Ecto neural progenitor cell (in vitro differentiated cells): Measurements from ENCODE around the gene SP100.
"Not testable (repeated sequence)": the region's sequence is repeated elsewhere in the genome, so short reads cannot be mapped to it uniquely, and the experiment has no call there.

Source experiments
- DNase-seq: peaks from one replicate; pipeline ENCODE4 v3.0.0-alpha.2; 2018; ENCODE audit warnings: low spot score

SP100 gene

DNA sequence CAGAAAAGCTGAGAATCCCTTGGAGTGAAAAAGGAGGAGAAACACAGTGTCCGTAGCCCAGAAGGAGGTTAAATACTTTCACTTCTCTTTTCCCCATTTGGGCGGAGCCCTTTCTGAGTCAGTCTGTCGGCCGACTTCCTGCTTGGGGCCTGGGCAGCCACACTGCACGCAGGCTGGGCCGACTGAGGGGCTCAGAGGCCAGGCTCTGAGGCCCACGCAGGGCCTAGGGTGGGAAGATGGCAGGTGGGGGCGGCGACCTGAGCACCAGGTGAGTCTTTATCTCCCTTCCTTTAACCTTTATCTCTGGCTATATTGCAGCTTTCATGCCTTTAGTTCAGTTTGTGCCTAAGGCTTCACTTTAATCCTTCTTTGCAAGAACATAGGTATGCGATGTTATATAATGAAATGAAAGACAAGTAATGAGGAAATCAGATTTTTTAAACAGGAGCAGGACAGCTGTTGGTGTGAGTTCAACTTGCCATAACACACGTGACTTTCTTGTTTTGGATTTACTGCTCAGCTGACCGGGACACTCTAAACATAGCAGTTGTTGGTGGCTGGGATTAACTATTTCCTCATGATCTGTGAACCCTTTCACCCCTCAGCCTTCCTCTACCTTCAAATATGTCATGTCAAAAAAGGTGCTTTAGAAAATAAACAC lies at the start of gene SP100:
TSS of gene SP100 (plus strand) at position 141 of the 661 bp plus-strand sequence. CDS start at position 237, 96 bp downstream.
- no peak for DNase-seq

DNA sequence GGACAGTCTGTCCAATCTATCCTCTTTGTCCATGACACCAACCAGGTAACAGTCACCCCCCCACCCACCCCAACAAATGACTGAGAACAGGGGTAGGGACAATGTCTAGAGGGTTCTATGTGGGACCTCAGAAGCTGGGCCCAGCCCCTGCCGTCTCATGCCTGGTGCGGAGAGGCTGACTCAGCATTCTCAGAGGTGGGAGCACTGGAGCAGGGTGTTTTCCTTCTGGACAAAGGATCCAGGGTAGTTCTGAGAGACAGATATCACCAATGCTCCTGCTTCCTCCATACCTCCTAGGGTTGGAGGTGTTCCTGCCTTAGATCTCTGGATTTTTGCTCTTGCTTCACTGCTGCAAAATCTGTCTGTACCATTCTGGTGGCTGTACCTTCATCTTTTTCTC lies 33.9 kb upstream of the SP100 start:
- no peak for DNase-seq

GRCh38 chr2:230383453-230383852 lies 32.5 kb upstream of the SP100 start:
- no peak for DNase-seq

DNA sequence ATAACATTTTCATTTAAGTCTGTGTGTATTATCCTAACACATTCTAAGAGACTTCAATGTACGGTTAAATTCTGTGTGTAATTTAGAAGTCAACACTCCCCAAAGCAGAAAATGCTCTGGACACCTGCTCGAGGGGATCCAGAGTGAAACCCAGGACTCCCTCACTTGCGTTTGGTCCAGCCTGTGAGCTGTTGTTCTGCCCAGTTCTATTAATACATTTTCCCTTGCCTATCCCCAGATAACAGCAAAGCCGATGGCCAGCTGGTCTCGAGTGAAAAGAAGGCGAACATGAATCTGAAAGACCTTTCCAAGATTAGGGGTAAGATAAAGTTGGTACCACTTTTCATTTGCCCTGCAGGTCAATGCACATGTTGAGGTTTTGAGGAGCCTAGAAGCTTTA lies 31.0 kb upstream of the SP100 start:
- no peak for DNase-seq

DNA sequence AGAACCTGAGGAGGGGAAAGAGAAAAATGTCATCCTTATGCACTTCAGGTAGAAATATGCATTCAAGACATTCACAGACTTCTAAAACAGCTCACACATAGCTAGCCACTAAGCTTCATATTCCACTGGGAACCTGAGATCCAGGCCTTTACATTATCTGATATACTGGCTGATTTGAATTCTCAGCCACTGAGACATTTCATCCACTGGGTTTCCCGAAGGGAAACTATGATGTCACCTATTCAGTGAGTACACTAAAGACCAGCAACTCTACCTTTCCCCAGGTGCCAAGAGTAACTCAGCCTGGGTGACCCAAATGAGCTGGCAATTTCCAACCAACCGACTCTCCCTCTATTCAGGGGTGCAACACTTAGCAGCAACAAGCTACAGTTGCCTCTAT lies 21.7 kb upstream of the SP100 start:
- no peak for DNase-seq

DNA sequence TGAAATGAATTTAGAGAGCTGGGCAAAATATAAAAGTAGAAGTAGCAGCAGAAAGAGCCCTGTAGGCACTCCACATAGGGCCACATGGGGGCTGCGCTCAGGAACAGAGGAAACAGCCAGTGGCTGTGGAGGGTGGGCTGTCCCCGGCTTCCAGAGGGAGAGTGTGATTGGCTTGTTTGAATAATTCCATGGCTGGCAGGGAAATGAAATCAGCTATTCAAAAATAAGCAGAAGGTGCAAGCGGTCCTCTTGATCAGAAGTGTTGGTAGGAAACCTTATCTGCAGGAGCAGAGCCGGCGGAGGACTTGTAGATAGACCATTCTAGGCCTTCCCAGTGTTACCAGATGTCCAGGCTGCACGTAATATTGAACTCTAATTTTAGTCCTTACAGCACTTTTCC lies 17.3 kb upstream of the SP100 start:
- not testable (repeated sequence) for DNase-seq

DNA sequence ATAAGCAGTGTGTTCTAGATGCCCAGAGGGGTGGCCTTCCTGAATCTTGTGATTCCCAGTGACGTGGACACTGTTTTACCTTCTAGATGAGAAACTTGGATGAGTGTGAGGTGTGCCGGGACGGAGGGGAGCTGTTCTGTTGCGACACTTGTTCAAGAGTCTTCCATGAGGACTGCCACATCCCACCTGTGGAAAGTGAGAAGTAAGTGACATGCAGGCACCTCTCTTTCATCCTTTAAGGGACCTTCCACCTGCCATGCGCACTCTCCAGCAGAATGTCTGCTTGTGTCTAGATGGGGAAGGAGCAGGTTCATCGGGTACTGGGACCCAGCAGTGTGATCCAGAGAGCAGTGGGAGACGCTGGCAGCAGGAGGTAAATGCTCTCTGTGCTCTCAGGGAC lies 16.0 kb upstream of the SP100 start:
- DNase-seq: no peak

DNA sequence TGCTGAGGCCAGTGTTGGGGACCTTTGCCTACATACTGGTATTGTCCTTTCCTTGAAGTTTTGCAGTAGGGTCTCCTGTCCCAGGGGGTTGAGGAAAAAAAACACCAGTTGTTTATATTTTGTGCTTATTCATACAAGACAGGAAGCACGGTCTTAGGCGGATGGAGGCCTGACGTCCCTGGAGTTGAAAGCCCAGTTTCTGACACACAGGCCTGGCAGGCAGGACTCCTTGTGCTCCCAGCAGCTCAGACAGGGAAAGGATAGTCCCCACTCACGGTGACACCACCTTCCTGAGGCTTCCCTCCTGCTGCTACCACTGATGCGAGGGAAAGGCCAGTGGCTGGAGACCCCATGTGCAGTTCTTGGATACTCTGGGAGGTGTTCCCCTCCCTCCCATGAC lies 15.5 kb upstream of the SP100 start:
- DNase-seq: no peak

DNA sequence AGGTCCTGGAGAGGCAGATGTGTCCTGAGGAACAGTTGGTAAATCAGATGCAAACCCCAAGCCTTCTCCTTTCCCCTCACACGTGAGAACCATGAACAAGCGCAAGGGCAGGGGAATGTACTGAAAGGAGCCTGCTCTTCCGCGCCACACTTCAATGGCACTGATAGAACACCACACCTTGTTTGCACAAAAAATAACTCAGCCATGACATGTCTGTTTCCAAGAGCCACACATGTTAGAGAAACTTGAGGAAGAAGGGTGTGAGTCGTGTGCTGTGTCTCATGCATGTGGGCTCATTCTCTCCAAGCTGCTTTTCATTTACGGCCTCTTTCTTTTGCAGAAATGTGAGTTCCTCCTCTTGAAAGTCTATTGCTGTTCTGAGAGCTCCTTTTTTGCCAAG lies 15.0 kb upstream of the SP100 start:
- DNase-seq: not testable (repeated sequence)

- DNase-seq: no peak
Observed at GRCh38 chr2:230403746-230404145, 12.3 kb upstream of the SP100 start.

DNA sequence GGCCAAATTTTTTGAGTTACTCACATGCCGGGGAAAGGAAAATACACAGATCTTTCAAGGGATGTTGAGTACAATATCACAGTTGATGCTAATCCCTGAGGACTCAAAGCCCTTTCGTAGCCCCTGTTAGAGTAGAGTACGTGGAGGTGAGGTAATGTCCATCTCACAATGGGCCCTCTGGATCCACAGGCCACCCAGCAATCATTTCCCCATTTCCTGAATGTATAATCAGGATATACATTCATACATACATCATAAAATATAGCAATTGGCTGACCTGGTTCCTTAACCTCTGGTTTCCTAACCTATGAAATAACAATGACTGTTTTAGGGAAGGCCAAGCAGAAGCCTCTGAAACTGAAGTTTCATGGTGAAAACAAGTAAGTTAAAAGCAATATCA lies 10.2 kb upstream of the SP100 start:
- DNase-seq: no peak

GRCh38 chr2:230408244-230408842 lies 7.7 kb upstream of the SP100 start:
- no peak for DNase-seq

DNA sequence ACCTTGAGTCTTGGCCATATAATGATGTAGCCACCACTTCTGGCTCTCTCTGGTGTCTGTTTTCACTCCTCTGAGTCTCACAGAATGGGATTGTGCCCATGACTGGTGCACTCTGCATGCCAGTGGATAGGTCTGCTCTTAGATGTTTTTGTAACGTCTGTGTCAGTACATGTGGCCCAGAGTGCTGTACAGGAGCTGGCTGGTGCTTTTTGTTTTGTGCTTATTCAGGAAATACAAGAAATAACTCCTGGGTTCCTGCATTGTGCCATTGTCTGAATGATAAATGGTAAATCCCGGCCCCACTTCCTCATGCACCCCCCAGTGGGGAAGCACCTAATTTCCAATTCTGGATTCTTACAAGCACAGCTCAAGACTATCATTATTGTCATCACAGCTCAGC lies 6.7 kb upstream of the SP100 start:
- DNase-seq: not testable (repeated sequence)

- DNase-seq: no peak
Observed at GRCh38 chr2:230410263-230410662, 5.7 kb upstream of the SP100 start.

- no peak for DNase-seq
Observed at GRCh38 chr2:230410861-230411569, 5.0 kb upstream of the SP100 start.

GRCh38 chr2:230411570-230412370 lies 4.2 kb upstream of the SP100 start:
- DNase-seq: peak; percentile 71

DNA sequence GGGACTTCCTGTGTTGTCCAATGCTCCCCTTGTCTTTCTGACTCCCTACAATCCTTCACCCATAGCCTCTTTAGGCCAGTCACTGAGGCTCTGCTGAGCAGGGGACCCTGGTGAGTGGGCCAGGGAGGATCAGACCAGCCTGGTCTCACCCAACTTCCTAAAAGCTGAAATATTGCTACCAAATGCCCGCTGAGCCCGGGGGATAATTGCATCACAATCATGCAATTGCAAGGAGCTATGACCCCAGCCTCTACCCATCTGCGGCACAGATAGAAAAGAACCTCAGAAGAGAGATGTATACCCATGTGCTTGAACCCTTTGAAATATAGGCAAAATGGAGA lies 3.7 kb upstream of the SP100 start:
- no peak for DNase-seq

DNA sequence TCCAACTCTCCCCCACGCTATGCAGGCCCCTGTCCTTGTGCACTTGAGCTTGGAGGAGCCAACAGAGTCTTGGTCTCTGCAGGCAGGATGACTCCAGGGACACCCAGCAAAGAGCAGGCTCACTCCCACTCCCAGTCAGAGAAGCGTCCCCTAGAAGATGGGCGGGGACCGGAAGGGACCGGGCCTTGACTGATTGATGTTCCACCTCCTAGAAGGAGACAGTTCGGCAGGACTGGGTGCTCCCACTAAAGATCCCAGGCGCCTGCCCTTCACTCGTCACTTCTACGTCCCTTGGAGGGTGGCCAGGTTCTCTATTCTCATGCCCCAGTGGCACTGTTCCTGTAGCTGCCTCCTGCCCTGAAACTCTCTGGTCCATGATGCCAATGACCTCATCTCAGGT lies 3.2 kb upstream of the SP100 start:
- DNase-seq: no peak

DNA sequence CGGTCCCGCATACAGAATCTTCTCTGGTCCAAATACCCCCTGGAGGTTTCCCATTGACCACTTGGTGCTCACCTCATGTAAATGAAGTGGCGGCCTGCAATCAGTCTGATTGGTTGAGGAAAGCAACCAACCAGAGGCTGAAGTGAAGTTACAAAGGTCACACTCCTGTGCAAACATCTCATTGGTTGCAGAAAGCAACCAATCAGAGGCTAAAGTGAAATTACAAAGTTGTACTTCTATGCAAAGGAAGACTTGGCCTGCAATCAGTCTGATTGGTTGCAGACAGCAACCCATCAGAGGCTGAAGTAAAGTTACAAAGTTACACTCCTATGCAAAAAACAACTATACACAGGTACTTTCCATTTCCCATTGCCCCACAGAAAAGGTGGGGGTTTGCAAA lies 2.5 kb upstream of the SP100 start:
- DNase-seq: no peak

DNA sequence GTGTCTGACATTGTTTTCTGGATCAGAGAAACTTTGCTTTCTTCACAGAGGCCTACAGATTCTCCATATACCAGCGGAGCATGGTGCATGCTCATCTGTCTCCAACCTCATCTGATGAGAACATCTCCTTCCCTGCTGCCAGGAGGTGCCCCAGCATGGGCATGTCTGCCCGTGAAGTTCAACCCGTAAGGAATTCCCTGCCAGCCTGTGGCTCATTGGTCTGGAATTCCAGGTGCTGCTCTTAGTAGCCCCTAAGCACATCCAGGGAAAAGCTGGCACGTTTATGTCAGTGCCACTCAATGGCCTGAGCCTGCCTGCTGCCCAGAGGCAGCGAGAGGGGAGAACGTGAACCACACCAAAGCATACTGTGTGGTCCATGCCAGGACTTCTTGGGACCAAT lies 1.7 kb upstream of the SP100 start:
- no peak for DNase-seq

- DNase-seq: no peak
Observed at GRCh38 chr2:230417436-230417835, 1.4 kb downstream of the SP100 start.

GRCh38 chr2:230418341-230419016 lies 2.5 kb downstream of the SP100 start:
- no peak for DNase-seq
